Sigmoid colon (tissue), 7 donors: ENCODE results near the gene DSCAM. TPM values are rescaled to one million over a fixed set of nuclear protein-coding genes. Genes with fewer than 3 reads are reported as not detected.

Experiments used
- DNase-seq: peaks from one replicate; pipeline ENCODE4 v3.0.0-alpha.2; 2019
- H3K27ac ChIP-seq, 4 donors: fragments of 200-600 bp; sonication (generic); one replicate each; pipeline ENCODE4 v1.5.1; 2016 to 2019; ENCODE audit warnings: mild to moderate bottlenecking in 1 of 4
- H3K27me3 ChIP-seq, 3 donors: fragments of 200-600 bp; sonication (generic); one replicate each; pipeline ENCODE4 v1.5.1; 2019; ENCODE audit warnings: mild to moderate bottlenecking in 1 of 3
- H3K36me3 ChIP-seq, 4 donors: fragments of 200-600 bp; sonication (generic); one replicate each; pipeline ENCODE4 v1.5.1; 2016 to 2019
- H3K4me1 ChIP-seq, 4 donors: fragments of 200-600 bp; sonication (generic); one replicate each; pipeline ENCODE4 v1.5.1; 2017 to 2019
- H3K4me3 ChIP-seq, 4 donors: fragments of 200-600 bp; sonication (generic); one replicate each; pipeline ENCODE4 v1.5.1; 2017 to 2019; ENCODE audit warnings: mild to moderate bottlenecking in 2 of 4, moderate library complexity in 1 of 4
- H3K9me3 ChIP-seq, 4 donors: fragments of 200-600 bp in 3 of 4; sonication (generic) in 3 of 4; one replicate each; pipeline versions ENCODE4 v1.5.1 to v1.6.1; 2013 to 2019
- CTCF ChIP-seq, 4 experiments: fragments of 450-650 bp in 3 of 4; fragments of 200-600 bp in 1 of 4; IDR thresholded peaks; one replicate each; pipeline ENCODE4 v1.5.1; 2016 to 2019; ENCODE audit warnings: antibody characterized with exemption in 4 of 4, mild to moderate bottlenecking in 3 of 4, moderate library complexity in 2 of 4
- EP300 ChIP-seq, 4 donors: sonication (generic); formaldehyde crosslinking; IDR thresholded peaks; one replicate each; pipeline ENCODE4 v1.6.1; 2017; ENCODE audit warnings: antibody characterized with exemption in 4 of 4
- POLR2A ChIP-seq, 2 donors: fragments of 450-650 bp; IDR thresholded peaks; one replicate each; pipeline ENCODE4 v1.6.1; 2016; ENCODE audit warnings: antibody characterized with exemption in 2 of 2, mild to moderate bottlenecking in 2 of 2, moderate library complexity in 2 of 2
- POLR2AphosphoS5 ChIP-seq, 4 donors: sonication (generic); formaldehyde crosslinking; IDR thresholded peaks; one replicate each; pipeline ENCODE4 v1.6.1; 2017; ENCODE audit warnings: antibody characterized with exemption in 4 of 4
- WGBS, 2 donors: extraction: QIAGEN DNeasy Blood & Tissue Kit; methylation state at CpG; one replicate each; pipeline ENCODE4 v1.1.7; 2013; 5-methylcytosine and 5-hydroxymethylcytosine counted together
- intact Hi-C: fragments of 100-400 bp; cut with DNase I; formaldehyde crosslinking; loops from one replicate; pipeline ENCODE4 v1.15.1; 2023
- polyA plus RNA-seq, 3 donors: library from polyadenylated mRNA; stranded (reverse); fragments of 200-250 nt; gene quantifications; one replicate each; pipeline ENCODE4 v1.2.3, GENCODE V29; 2013
- total RNA-seq, 4 donors: library from RNA; depleted of rRNA; stranded (reverse); fragments of >200 nt; gene quantifications; one replicate each; pipeline ENCODE4 v1.1.0, GENCODE V29; 2016
- donor health status: healthy with polysubstance abuse.
- donor health status: Bipolar disorder and iron deficiency.
- donor health status: healthy.

DSCAM gene
- total and polyA plus RNA-seq, 7 donors = 0.17 to 0.55 (median 0.33) TPM; not detected in 2

GRCh38 chr21:40388046-40388445, 458.9 kb downstream of the DSCAM start:
- Histone ChIP-seq H3K36me3 (no peaks in the 10 kb centered on the region), H3K4me3 (no peak overlapping the region), H3K27me3 (no peaks in the 10 kb centered on the region), H3K4me1 (peaks cover 0 to 5% (median 0%) of the 10 kb centered on the region in 4 donors), H3K9me3 (no peaks in the 10 kb centered on the region), H3K27ac (no peak overlapping the region)
- DNase-seq = no peak
- intact Hi-C loops = no loop called here
- 71 to 77% methylated on average over 6 of the region's 6 CpGs for WGBS, 2 donors
- TF ChIP-seq EP300 (IDR thresholded peaks at IDR 0.05) (no peak), CTCF (IDR thresholded peaks at IDR 0.05) (no peak), POLR2A (IDR thresholded peaks at IDR 0.05) (no peak), POLR2AphosphoS5 (IDR thresholded peaks at IDR 0.05) (no peak)

GRCh38 chr21:40386981-40387747, 459.8 kb downstream of the DSCAM start:
- H3K27ac ChIP-seq = no peak overlapping the region
- H3K4me3 ChIP-seq = no peak overlapping the region
- H3K27me3 ChIP-seq = no peaks in the 10 kb centered on the region
- no peaks in the 10 kb centered on the region for H3K9me3 ChIP-seq
- TF ChIP-seq CTCF (IDR thresholded peaks at IDR 0.05) (no peak), POLR2AphosphoS5 (IDR thresholded peaks at IDR 0.05) (no peak), POLR2A (IDR thresholded peaks at IDR 0.05) (no peak), EP300 (IDR thresholded peaks at IDR 0.05) (no peak)
- DNase-seq = no peak
- intact Hi-C loops = loop anchor here (1.0 kb wide), 1 partner anchor 243 kb away; no protein-coding TSS in a partner anchor
- H3K4me1 ChIP-seq = peaks cover 0 to 5% (median 0%) of the 10 kb centered on the region in 4 donors
- WGBS, 2 donors = 20 to 53% methylated on average over 2 of the region's 2 CpGs
- no peaks in the 10 kb centered on the region for H3K36me3 ChIP-seq

GRCh38 chr21:40386294-40386911, 460.6 kb downstream of the DSCAM start:
- intact Hi-C loops = loop anchor here (1.0 kb wide), 1 partner anchor 242 kb away; no protein-coding TSS in a partner anchor
- no peak overlapping the region for H3K4me3 ChIP-seq

GRCh38 chr21:40385883-40386282, 461.1 kb downstream of the DSCAM start:
- no peaks in the 10 kb centered on the region for H3K27me3 ChIP-seq
- H3K27ac ChIP-seq = no peak overlapping the region
- no peaks in the 10 kb centered on the region for H3K9me3 ChIP-seq
- no peak overlapping the region for H3K4me3 ChIP-seq
- H3K36me3 ChIP-seq = no peaks in the 10 kb centered on the region
- TF ChIP-seq POLR2AphosphoS5 (IDR thresholded peaks at IDR 0.05) = no peak
- TF ChIP-seq CTCF (IDR thresholded peaks at IDR 0.05) = no peak
- no peak for TF ChIP-seq EP300 (IDR thresholded peaks at IDR 0.05)
- no peak for TF ChIP-seq POLR2A (IDR thresholded peaks at IDR 0.05)
- no peak for DNase-seq
- intact Hi-C loops = loop anchor here (1.0 kb wide), 1 partner anchor 242 kb away; no protein-coding TSS in a partner anchor
- peaks cover 0 to 5% (median 0%) of the 10 kb centered on the region in 4 donors for H3K4me1 ChIP-seq
- WGBS, 2 donors = 87 to 90% methylated on average over 6 of the region's 6 CpGs

More at GRCh38 chr21:40386294-40386911, 460.6 kb downstream of the DSCAM start:
- Histone ChIP-seq H3K4me1 (peaks cover 0 to 5% (median 0%) of the 10 kb centered on the region in 4 donors), H3K9me3 (no peaks in the 10 kb centered on the region), H3K36me3 (no peaks in the 10 kb centered on the region), H3K27ac (no peak overlapping the region), H3K27me3 (no peaks in the 10 kb centered on the region)
- no peak for DNase-seq
- peak; percentile 11 to 84 (median 62) for TF ChIP-seq CTCF (IDR thresholded peaks at IDR 0.05)
- TF ChIP-seq POLR2AphosphoS5 (IDR thresholded peaks at IDR 0.05) = no peak
- WGBS, 2 donors = 10 to 25% methylated on average over 23 of the region's 23 CpGs
